Measurements from ENCODE around the gene GNAL. TPM values are rescaled to one million over a fixed set of nuclear protein-coding genes. Genes with fewer than 3 reads are reported as not detected.

Gene GNAL
- total RNA-seq, 3 donors from 2014 or later (not counting 1 experiment from before 2014, with no cell fraction given), result 10.9 to 15.0 (median 12.6) TPM

- no peaks in the 10 kb centered on the region for H3K36me3 ChIP-seq (ENCODE audit: control insufficient read depth, insufficient read depth, low read length)
- H3K4me1 ChIP-seq (ENCODE audit: control insufficient read depth, insufficient read depth, low read length), result peaks cover 4% of the 10 kb centered on the region
- Mint-ChIP-seq H3K4me1 (peaks cover 0 to 5% of the 10 kb centered on the region in 2 donors), H3K9me3 (no peaks in the 10 kb centered on the region), H3K36me3 (no peaks in the 10 kb centered on the region), H3K4me3 (no peak overlapping the region), H3K27ac (no peak overlapping the region), H3K27me3 (ENCODE audit: low read depth in 2 of 2) (peaks cover 0 to 31% of the 10 kb centered on the region in 2 donors)
- DNase-seq, result no peak
- H3K27me3 ChIP-seq (ENCODE audit: control insufficient read depth, insufficient read depth, low read length), result peaks cover 3% of the 10 kb centered on the region
- no peak overlapping the region for H3K4me3 ChIP-seq (ENCODE audit: low read length)
- H3K9me3 ChIP-seq (ENCODE audit: control insufficient read depth, insufficient read depth, low read length), result no peaks in the 10 kb centered on the region
- intact Hi-C loops (cut with micrococcal nuclease), result no loop called here
- ATAC-seq, result no peak
- no peak overlapping the region for H3K27ac ChIP-seq (ENCODE audit: low read length)
- WGBS (ENCODE audit: insufficient coverage), result 56% methylated on average over 1 of the region's 1 CpG
- TF ChIP-seq CTCF (IDR thresholded peaks at IDR 0.05), result no peak
Observed at GRCh38 chr18:11736656-11737055, 47.6 kb downstream of the GNAL start.

GRCh38 chr18:11739893-11740292 is 50.8 kb downstream of the GNAL start:
- H3K4me1 ChIP-seq (ENCODE audit: control insufficient read depth, insufficient read depth, low read length), result no peaks in the 10 kb centered on the region
- H3K4me3 ChIP-seq (ENCODE audit: low read length), result no peak overlapping the region
- H3K9me3 ChIP-seq (ENCODE audit: control insufficient read depth, insufficient read depth, low read length), result no peaks in the 10 kb centered on the region
- Mint-ChIP-seq H3K4me1 (no peaks in the 10 kb centered on the region), H3K27me3 (ENCODE audit: low read depth in 2 of 2) (peaks cover 4 to 25% of the 10 kb centered on the region in 2 donors), H3K36me3 (no peaks in the 10 kb centered on the region), H3K27ac (no peak overlapping the region), H3K9me3 (no peaks in the 10 kb centered on the region), H3K4me3 (no peak overlapping the region)
- H3K27ac ChIP-seq (ENCODE audit: low read length), result no peak overlapping the region
- DNase-seq, result no peak
- 77% methylated on average over 6 of the region's 7 CpGs for WGBS (ENCODE audit: insufficient coverage)
- no peak for TF ChIP-seq CTCF (IDR thresholded peaks at IDR 0.05)
- H3K36me3 ChIP-seq (ENCODE audit: control insufficient read depth, insufficient read depth, low read length), result no peaks in the 10 kb centered on the region
- H3K27me3 ChIP-seq (ENCODE audit: control insufficient read depth, insufficient read depth, low read length), result no peaks in the 10 kb centered on the region
- intact Hi-C loops (cut with micrococcal nuclease), result no loop called here
- ATAC-seq, result no peak

- 83% methylated on average over 2 of the region's 2 CpGs for WGBS (ENCODE audit: insufficient coverage)
- intact Hi-C loops (cut with micrococcal nuclease), result no loop called here
- Histone ChIP-seq H3K36me3 (ENCODE audit: control insufficient read depth, insufficient read depth, low read length) (no peaks in the 10 kb centered on the region), H3K4me3 (ENCODE audit: low read length) (no peak overlapping the region), H3K27me3 (ENCODE audit: control insufficient read depth, insufficient read depth, low read length) (no peaks in the 10 kb centered on the region), H3K27ac (ENCODE audit: low read length) (no peak overlapping the region), H3K4me1 (ENCODE audit: control insufficient read depth, insufficient read depth, low read length) (no peaks in the 10 kb centered on the region), H3K9me3 (ENCODE audit: control insufficient read depth, insufficient read depth, low read length) (no peaks in the 10 kb centered on the region)
- no peak for TF ChIP-seq CTCF (IDR thresholded peaks at IDR 0.05)
- no peaks in the 10 kb centered on the region for H3K9me3 Mint-ChIP-seq
- no peaks in the 10 kb centered on the region for H3K4me1 Mint-ChIP-seq
- DNase-seq, result no peak
- H3K4me3 Mint-ChIP-seq, result no peak overlapping the region
- H3K36me3 Mint-ChIP-seq, result no peaks in the 10 kb centered on the region
- no peak for ATAC-seq
- H3K27ac Mint-ChIP-seq, result no peak overlapping the region
- H3K27me3 Mint-ChIP-seq (ENCODE audit: low read depth in 2 of 2), result peaks cover 4 to 25% of the 10 kb centered on the region in 2 donors
Observed at GRCh38 chr18:11740461-11740860, 51.4 kb downstream of the GNAL start.

GRCh38 chr18:11741505-11742145 is 52.6 kb downstream of the GNAL start:
- peak in 2 of 3 donors; percentile 52 to 61 for ATAC-seq

More at GRCh38 chr18:11741505-11742145, 52.6 kb downstream of the GNAL start:
- WGBS (ENCODE audit: insufficient coverage), result 66% methylated on average over 5 of the region's 5 CpGs
- peaks cover 10 to 28% of the 10 kb centered on the region in 2 donors for H3K27me3 Mint-ChIP-seq (ENCODE audit: low read depth in 2 of 2)
- H3K36me3 Mint-ChIP-seq, result no peaks in the 10 kb centered on the region
- no peak overlapping the region for H3K27ac Mint-ChIP-seq
- H3K9me3 Mint-ChIP-seq, result no peaks in the 10 kb centered on the region
- TF ChIP-seq CTCF (IDR thresholded peaks at IDR 0.05), result peak; percentile 58
- H3K4me1 Mint-ChIP-seq, result no peaks in the 10 kb centered on the region
- Histone ChIP-seq H3K4me3 (ENCODE audit: low read length) (no peak overlapping the region), H3K4me1 (ENCODE audit: control insufficient read depth, insufficient read depth, low read length) (no peaks in the 10 kb centered on the region), H3K27ac (ENCODE audit: low read length) (no peak overlapping the region), H3K27me3 (ENCODE audit: control insufficient read depth, insufficient read depth, low read length) (no peaks in the 10 kb centered on the region), H3K36me3 (ENCODE audit: control insufficient read depth, insufficient read depth, low read length) (no peaks in the 10 kb centered on the region), H3K9me3 (ENCODE audit: control insufficient read depth, insufficient read depth, low read length) (no peaks in the 10 kb centered on the region)
- no peak overlapping the region for H3K4me3 Mint-ChIP-seq
- DNase-seq, result peak in 1 of 2 donors; percentile 42
- intact Hi-C loops (cut with micrococcal nuclease), result no loop called here

Data from natural killer cell (primary cell).